NCI-H187 treated with DMSO at 0.1 percent for 48 hours (cell line): ENCODE measurements around the gene PPP1R14B.

ENCODE experiments used
- DNase-seq: peaks from one replicate; lab custom pipeline; 2025; lab: John Stamatoyannopoulos, UW

Gene PPP1R14B

GRCh38 chr11:64230985-64231365 is 15.8 kb downstream of the PPP1R14B start:
- no peak for DNase-seq

DNA sequence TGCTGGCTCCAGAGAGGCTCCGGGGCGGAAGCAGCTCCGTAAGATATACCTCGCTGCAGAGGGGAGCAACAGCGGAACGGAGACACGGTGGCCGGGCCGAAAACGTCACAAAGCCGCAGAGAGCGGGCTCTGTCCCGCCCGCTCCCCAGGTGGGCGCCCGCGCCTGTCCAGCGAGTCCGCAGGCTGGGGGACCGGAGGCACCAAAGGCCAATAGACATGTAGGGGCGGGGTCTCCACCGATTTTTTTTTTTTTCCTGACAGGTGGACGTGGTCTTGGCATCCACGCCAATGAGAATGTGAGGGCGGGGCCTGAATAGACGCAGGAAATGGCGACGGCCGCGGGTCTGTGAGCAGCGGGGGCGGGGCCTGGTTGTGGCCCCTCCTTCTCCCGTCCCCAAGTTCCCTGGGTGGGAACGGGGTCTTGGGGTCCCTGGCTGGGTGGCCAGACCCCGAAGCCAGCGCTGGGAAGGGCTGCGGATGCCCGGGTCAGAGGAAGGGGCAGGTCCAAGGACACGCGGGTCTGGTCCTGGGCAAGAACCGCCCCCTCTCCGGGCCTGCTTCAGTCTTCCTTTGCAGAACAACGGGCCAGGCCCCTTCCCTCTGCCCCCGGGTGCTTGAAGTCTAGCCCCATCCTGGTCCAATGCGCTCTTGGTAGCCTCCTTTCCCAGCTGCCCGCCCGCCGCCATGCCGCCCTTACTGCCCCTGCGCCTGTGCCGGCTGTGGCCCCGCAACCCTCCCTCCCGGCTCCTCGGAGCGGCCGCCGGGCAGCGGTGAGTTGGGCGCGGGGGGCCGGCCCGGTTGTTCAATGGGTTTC is 16.4 kb downstream of the PPP1R14B start, which contains the start of gene DNAJC4:
DNAJC4 (plus strand) TSS at position 378 of the 814 bp plus-strand sequence; CDS start at position 685, 307 bp downstream.
- DNase-seq = peak; percentile 71

GRCh38 chr11:64229744-64230170 is 17.0 kb downstream of the PPP1R14B start:
- no peak for DNase-seq

- DNase-seq = no peak
Measured at GRCh38 chr11:64229090-64229743, 17.5 kb downstream of the PPP1R14B start.

GRCh38 chr11:64227405-64227956 is 19.3 kb downstream of the PPP1R14B start:
- DNase-seq = no peak

GRCh38 chr11:64226507-64227051 is 20.2 kb downstream of the PPP1R14B start:
- DNase-seq = no peak

DNA sequence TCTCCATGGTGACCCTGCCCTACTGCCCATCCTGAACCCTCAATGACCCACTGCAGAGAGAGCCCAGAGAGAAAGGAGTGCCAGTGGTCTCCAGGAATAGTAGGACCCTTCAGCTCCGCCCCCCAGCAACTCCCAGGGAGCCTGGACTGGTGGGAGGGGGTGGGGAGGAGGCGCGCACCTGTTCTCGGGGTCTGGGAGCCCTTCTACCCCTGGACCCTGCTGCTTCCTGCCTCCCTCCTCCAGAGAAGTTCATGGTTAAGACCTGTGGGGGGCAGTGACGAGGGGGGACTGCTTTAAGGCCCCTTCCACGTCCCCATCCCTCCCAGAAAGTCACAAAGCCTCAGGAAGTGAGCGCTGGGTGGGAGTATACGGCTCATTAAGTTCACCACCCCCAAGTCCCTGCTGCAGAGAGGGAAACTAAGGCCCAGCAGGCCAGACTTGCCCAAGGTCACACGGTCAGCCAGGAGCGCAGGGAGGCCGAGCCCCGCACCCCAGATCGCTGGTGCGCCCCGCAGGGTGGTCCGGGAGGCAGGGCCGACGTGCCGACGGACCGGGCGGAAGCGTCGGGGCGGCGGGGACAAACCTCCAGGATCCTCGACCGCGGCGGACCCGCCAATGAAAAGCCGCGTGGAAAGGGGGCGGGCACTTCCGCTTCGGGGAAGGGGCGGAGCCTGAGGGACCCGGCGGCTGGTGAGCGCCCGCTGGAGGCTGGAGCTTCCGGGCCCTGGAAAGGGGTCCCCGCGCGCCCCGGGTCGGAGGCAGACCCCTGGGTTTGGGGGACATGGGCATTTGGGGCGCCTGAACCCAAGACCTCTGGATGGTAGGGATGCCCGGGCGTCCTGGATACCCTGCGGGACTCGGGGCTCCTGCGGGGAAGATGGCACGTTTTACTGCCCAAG is 20.9 kb downstream of the PPP1R14B start, which contains the start of the genes NUDT22 and TRPT1:
NUDT22 (plus strand) TSS at position 667 of the 899 bp plus-strand sequence. CDS start 379 bp downstream, outside the sequence.
TRPT1 (minus strand) TSS at position 579 of the 899 bp plus-strand sequence; CDS start at position 253, 326 bp downstream.
- DNase-seq = peak; percentile 28

GRCh38 chr11:64224891-64225607 is 21.7 kb downstream of the PPP1R14B start:
- DNase-seq = no peak

DNA sequence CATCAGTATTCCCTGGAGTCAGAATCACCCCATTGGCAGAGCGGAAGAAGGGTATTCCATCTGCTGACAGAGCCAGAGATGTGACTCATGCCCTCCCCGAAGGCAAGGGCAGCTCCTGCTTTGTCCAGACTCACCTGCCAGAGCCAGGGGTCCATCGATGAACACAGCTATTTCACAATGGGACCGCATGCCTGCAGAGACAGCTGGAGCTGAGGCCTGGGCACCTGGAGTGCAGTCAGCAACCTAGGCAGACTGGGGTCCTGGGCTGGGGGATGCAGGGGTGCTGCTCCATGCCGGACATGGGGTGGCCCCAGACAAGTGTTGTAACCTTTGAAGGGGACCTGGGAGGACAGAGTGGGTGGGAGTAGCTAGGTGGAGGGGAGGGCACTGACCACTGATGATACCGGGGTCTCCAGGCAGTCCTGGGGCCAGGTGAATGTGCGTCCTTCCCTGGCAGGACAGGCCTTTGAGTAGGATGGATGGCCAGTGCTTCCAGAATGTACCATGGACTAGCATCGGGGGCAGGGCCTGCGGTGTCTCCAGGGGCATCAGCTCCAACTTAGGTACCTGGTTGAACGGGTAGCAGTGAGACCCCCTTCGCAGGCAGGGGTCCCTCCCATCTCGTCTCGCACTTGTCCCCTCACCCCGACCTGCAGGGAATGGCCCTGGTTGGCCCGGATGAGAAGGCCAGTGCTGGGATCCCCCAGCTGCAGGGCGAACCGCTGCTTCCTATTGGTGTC is 22.4 kb downstream of the PPP1R14B start:
- no peak for DNase-seq

- DNase-seq = no peak
Measured at GRCh38 chr11:64223001-64223651, 23.6 kb downstream of the PPP1R14B start.

GRCh38 chr11:64222651-64223000 is 24.1 kb downstream of the PPP1R14B start:
- DNase-seq = no peak

- no peak for DNase-seq
Measured at GRCh38 chr11:64220798-64221197, 25.9 kb downstream of the PPP1R14B start.

DNA sequence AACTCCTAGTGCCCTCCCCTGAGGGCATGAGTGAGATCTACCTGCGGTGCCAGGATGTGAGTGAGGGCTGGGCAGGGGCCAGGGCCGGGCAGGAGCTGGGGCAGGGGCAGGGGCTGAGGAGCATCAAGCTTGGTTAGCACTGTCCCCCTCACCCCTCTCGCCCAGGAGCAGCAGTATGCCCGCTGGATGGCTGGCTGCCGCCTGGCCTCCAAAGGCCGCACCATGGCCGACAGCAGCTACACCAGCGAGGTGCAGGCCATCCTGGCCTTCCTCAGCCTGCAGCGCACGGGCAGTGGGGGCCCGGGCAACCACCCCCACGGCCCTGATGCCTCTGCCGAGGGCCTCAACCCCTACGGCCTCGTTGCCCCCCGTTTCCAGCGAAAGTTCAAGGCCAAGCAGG is 26.5 kb downstream of the PPP1R14B start:
- DNase-seq = no peak

DNA sequence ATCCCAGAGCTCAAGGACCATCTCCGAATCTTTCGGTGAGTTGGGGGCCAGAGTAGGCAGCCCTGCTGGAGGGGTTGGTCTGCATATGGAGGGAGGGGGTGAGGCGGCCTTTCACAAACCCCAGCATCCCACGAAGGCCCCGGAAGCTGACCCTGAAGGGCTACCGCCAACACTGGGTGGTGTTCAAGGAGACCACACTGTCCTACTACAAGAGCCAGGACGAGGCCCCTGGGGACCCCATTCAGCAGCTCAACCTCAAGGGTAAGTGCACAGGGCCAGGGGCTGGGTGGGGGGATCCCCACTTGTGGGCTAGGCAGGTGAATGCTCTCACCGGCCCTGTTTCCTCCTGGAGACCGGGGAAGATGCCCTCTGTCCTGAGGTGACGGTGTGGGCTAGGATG is 27.0 kb downstream of the PPP1R14B start:
- DNase-seq = no peak

DNA sequence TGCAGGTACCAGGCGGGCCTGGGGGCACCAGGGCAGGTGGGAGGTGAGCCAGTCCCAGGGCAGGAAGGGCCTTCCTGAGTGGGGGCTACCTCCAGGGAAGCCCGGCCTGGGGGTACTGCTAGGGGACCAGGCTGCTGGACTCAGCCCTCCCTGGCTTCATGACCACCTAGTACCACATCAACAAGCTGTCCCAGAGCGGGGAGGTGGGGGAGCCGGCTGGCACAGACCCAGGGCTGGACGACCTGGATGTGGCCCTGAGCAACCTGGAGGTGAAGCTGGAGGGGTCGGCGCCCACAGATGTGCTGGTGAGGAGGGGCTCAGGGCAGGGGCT is 27.4 kb downstream of the PPP1R14B start:
- no peak for DNase-seq

- no peak for DNase-seq
Measured at GRCh38 chr11:64218628-64219353, 28.0 kb downstream of the PPP1R14B start.

DNA sequence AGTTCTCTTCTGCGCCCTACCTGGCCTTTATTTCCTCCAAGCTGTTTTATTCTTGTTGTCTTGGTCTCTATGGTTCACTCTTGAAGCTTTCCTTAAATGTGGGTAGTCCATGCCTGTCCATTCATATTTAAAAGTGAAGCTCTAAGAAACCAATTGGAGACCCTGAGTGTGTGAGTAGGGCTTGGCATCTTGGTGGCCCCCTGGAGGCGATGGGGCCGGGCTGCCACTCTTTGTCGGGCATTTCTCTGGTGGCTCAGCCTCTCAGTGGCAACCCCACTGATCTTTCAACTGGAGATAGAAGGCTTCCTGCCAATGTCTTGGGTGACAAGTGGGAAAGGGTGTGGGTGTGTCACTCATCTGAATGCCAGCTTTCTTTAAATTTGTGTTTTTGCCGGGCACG is 29.9 kb downstream of the PPP1R14B start:
- no peak for DNase-seq

- no peak for DNase-seq
Measured at GRCh38 chr11:64211181-64211872, 35.4 kb downstream of the PPP1R14B start.
